ENCODE measurements around the gene SLC28A1. TPM values are rescaled to one million over a fixed set of nuclear protein-coding genes. Genes with fewer than 3 reads are reported as not detected.
"Not testable (repeated sequence)": the region's sequence is repeated elsewhere in the genome, so short reads cannot be mapped to it uniquely, and the experiment has no call there.

The SLC28A1 gene
- polyA plus RNA-seq, 3 donors from 2014 or later: not detected

- H3K27me3 Mint-ChIP-seq (ENCODE audit: low read depth in 3 of 3): peaks cover 0 to 2% (median 2%) of the 10 kb centered on the region in 3 donors
- peaks cover 7 to 13% of the 10 kb centered on the region in 2 donors for H3K4me1 Mint-ChIP-seq
- peak overlapping the region in 4 of 6 donors; percentile 4 to 85 (median 50) for H3K27ac Mint-ChIP-seq
- peak; percentile 17 to 30 (median 18) for DNase-seq
- peaks cover 0 to 3% (median 0%) of the 10 kb centered on the region in 6 donors for H3K9me3 Mint-ChIP-seq
- H3K4me3 Mint-ChIP-seq: peak overlapping the region in 1 of 5 donors; percentile 28
- peaks cover 0 to 3% (median 0%) of the 10 kb centered on the region in 3 donors for H3K36me3 Mint-ChIP-seq
Measured at GRCh38 chr15:84914909-84915605, 30.6 kb downstream of the SLC28A1 start.

DNA sequence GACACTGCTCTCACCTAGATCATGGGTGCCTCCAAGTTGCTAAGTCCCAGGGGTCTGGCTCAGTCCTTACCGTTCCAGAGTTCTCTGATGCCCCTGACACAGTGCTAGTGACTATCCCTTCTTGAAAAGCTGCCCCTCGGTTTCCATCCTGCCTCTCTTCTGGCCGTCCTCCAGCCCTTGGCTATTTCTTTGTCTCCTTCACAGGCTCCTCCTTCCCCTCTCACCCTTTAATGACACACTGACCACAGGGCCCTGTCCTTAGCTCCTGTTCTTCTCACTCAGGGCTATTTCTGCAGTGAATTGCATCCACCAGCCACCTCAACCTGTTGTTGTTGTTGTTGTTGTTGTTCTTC lies 31.1 kb downstream of the SLC28A1 start:
- no peak for DNase-seq
- Mint-ChIP-seq H3K27me3 (ENCODE audit: low read depth in 3 of 3) (peaks cover 0 to 2% (median 2%) of the 10 kb centered on the region in 3 donors), H3K36me3 (peaks cover 0 to 3% (median 0%) of the 10 kb centered on the region in 3 donors), H3K27ac (peak overlapping the region in 3 of 6 donors; percentile 4 to 54 (median 7)), H3K4me1 (peaks cover 7 to 13% of the 10 kb centered on the region in 2 donors), H3K9me3 (peaks cover 0 to 3% (median 0%) of the 10 kb centered on the region in 6 donors), H3K4me3 (peak overlapping the region in 2 of 5 donors; percentile 0 to 15)

GRCh38 chr15:84917452-84917851 lies 33.0 kb downstream of the SLC28A1 start:
- H3K27me3 Mint-ChIP-seq (ENCODE audit: low read depth in 3 of 3): peaks cover 0 to 2% (median 2%) of the 10 kb centered on the region in 3 donors
- peaks cover 0 to 3% (median 0%) of the 10 kb centered on the region in 6 donors for H3K9me3 Mint-ChIP-seq
- peaks cover 0 to 3% (median 0%) of the 10 kb centered on the region in 3 donors for H3K36me3 Mint-ChIP-seq
- no peak for DNase-seq
- H3K4me3 Mint-ChIP-seq: no peak overlapping the region
- H3K4me1 Mint-ChIP-seq: peaks cover 7 to 13% of the 10 kb centered on the region in 2 donors
- no peak overlapping the region for H3K27ac Mint-ChIP-seq

DNA sequence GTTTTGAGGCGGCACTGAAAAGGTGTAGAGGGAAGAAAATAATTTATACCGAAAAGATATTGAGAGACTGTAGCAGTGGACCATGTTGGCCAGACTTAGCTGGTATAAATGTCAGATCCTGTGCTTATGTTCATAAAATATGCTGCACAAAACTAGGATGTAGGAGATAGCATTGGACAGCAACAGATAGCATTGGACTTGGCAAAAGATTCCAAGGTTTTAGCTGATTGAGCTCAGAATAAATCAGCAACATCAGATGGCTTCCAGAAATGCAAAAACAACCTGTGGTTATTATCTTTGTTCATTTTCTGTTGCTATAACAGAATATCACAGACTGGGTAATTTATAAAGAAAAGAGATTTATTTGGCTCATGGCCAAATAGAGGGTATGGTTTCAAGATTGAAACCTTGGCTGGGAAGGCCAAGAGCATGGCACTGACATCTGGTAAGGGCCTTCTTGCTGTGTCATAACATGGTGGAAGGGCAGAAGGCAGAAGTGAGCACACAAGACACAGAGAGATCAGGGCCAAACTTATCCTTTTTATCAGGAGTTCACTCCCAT lies 34.7 kb downstream of the SLC28A1 start:
- H3K27me3 Mint-ChIP-seq (ENCODE audit: low read depth in 3 of 3): peaks cover 0 to 2% (median 2%) of the 10 kb centered on the region in 3 donors
- no peak for DNase-seq
- no peak overlapping the region for H3K27ac Mint-ChIP-seq

DNA sequence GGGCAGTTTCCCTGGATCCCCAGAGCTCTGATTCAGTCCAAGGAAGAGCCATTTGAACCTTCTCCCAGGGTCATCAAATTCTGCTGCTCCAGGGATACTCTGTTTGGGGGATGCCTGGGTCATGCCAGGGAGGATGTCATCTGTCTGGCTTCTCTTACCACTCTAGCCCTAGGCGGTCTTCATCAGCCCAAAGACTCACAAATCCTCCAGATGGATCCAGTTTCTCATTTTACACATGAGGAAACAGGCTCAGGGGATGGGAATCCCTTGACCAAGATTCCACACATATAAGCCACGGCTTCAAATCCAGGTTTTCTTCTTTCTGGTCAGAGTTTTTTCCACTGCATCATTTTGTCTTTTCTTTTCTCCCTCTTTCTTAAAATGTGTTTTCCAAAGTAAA lies 36.7 kb downstream of the SLC28A1 start:
- DNase-seq: no peak
- Mint-ChIP-seq H3K36me3 (no peaks in the 10 kb centered on the region), H3K4me3 (no peak overlapping the region), H3K27me3 (ENCODE audit: low read depth in 3 of 3) (peaks cover 0 to 2% (median 2%) of the 10 kb centered on the region in 3 donors), H3K27ac (no peak overlapping the region), H3K4me1 (no peaks in the 10 kb centered on the region), H3K9me3 (no peaks in the 10 kb centered on the region)

More for the DNA sequence above, 34.7 kb downstream of the SLC28A1 start:
- Mint-ChIP-seq H3K36me3 (peaks cover 0 to 3% (median 0%) of the 10 kb centered on the region in 3 donors), H3K4me1 (peaks cover 7 to 13% of the 10 kb centered on the region in 2 donors), H3K4me3 (no peak overlapping the region), H3K9me3 (peaks cover 0 to 3% (median 0%) of the 10 kb centered on the region in 6 donors)

GRCh38 chr15:84922530-84922929 lies 38.1 kb downstream of the SLC28A1 start:
- Mint-ChIP-seq H3K36me3 (no peaks in the 10 kb centered on the region), H3K4me3 (no peak overlapping the region), H3K4me1 (no peaks in the 10 kb centered on the region), H3K27ac (no peak overlapping the region), H3K9me3 (no peaks in the 10 kb centered on the region), H3K27me3 (ENCODE audit: low read depth in 3 of 3) (peaks cover 0 to 2% (median 2%) of the 10 kb centered on the region in 3 donors)
- DNase-seq: no peak

DNA sequence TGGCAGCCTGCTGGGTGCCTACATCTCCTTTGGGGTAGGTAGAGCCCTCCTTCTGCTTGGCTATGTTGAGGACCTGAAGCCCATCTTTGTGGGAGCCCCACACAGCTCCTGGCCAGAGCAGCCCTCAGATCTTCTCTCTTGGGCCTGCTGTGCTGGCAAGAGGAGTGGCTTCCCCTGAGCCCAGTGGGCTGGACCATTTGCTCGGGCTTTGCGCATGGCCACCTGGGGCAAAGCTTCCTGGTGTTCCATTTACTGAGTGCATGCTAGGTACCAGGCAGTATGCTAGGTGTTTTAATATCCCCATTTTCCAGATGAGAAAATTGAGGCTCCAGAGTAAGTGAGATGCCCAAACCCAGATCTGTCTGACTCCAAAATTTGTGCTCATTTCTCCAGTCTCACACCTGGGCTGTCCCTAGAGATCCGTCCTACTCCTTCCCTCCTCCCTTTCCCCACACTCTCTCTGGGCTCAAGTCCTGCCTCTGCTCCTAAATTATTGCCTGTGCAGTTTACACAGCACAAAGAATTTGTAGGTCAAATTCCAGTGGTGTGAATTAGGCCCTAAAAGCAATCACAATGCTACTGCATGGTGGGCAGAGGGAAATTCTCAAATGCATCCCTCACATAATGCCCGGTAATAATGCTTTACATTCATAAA lies 39.7 kb downstream of the SLC28A1 start:
- DNase-seq: no peak
- Mint-ChIP-seq H3K9me3 (no peaks in the 10 kb centered on the region), H3K4me1 (no peaks in the 10 kb centered on the region), H3K27ac (no peak overlapping the region), H3K4me3 (no peak overlapping the region), H3K36me3 (no peaks in the 10 kb centered on the region), H3K27me3 (ENCODE audit: low read depth in 3 of 3) (peaks cover 0 to 2% (median 1%) of the 10 kb centered on the region in 3 donors)

- not testable (repeated sequence) for H3K36me3 Mint-ChIP-seq; H3K27me3 Mint-ChIP-seq (ENCODE audit: low read depth in 3 of 3); H3K9me3 Mint-ChIP-seq; DNase-seq; H3K4me1 Mint-ChIP-seq; H3K4me3 Mint-ChIP-seq; H3K27ac Mint-ChIP-seq
Measured at GRCh38 chr15:84924821-84925569, 40.5 kb downstream of the SLC28A1 start.

DNA sequence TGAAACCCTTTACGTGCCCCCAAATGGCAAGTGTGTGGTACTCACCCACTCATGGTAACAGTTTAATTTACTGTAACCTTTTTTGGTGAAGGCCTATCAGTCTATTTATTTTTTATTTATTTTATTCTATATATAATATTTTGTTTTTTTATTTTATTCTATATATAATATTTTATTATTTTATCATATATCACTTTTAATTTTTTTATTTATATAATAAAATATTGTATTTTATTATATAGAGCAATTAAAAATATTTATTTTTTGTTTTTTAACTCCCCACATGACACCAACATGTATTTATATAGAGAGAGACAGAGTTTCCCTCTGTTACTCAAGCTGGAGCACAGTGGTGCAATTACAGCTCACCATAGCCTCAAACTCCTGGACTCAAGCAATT lies 41.4 kb downstream of the SLC28A1 start:
- peaks cover 0 to 2% (median 2%) of the 10 kb centered on the region in 3 donors for H3K27me3 Mint-ChIP-seq (ENCODE audit: low read depth in 3 of 3)
- H3K36me3 Mint-ChIP-seq: no peaks in the 10 kb centered on the region
- H3K4me1 Mint-ChIP-seq: no peaks in the 10 kb centered on the region
- no peak for DNase-seq
- no peak overlapping the region for H3K4me3 Mint-ChIP-seq
- H3K9me3 Mint-ChIP-seq: no peaks in the 10 kb centered on the region
- no peak overlapping the region for H3K27ac Mint-ChIP-seq

- no peaks in the 10 kb centered on the region for H3K36me3 Mint-ChIP-seq
- H3K27ac Mint-ChIP-seq: no peak overlapping the region
- peaks cover 0 to 2% (median 0%) of the 10 kb centered on the region in 3 donors for H3K27me3 Mint-ChIP-seq (ENCODE audit: low read depth in 3 of 3)
- H3K4me1 Mint-ChIP-seq: no peaks in the 10 kb centered on the region
- H3K9me3 Mint-ChIP-seq: no peaks in the 10 kb centered on the region
- DNase-seq: no peak
- no peak overlapping the region for H3K4me3 Mint-ChIP-seq
Measured at GRCh38 chr15:84926491-84927230, 42.2 kb downstream of the SLC28A1 start.

- H3K27ac Mint-ChIP-seq: no peak overlapping the region
- H3K4me3 Mint-ChIP-seq: no peak overlapping the region
- no peaks in the 10 kb centered on the region for H3K36me3 Mint-ChIP-seq
- no peaks in the 10 kb centered on the region for H3K9me3 Mint-ChIP-seq
- no peak for DNase-seq
- H3K27me3 Mint-ChIP-seq (ENCODE audit: low read depth in 3 of 3): peaks cover 0 to 2% (median 0%) of the 10 kb centered on the region in 3 donors
- H3K4me1 Mint-ChIP-seq: no peaks in the 10 kb centered on the region
Measured at GRCh38 chr15:84928843-84929168, 44.3 kb downstream of the SLC28A1 start.

DNA sequence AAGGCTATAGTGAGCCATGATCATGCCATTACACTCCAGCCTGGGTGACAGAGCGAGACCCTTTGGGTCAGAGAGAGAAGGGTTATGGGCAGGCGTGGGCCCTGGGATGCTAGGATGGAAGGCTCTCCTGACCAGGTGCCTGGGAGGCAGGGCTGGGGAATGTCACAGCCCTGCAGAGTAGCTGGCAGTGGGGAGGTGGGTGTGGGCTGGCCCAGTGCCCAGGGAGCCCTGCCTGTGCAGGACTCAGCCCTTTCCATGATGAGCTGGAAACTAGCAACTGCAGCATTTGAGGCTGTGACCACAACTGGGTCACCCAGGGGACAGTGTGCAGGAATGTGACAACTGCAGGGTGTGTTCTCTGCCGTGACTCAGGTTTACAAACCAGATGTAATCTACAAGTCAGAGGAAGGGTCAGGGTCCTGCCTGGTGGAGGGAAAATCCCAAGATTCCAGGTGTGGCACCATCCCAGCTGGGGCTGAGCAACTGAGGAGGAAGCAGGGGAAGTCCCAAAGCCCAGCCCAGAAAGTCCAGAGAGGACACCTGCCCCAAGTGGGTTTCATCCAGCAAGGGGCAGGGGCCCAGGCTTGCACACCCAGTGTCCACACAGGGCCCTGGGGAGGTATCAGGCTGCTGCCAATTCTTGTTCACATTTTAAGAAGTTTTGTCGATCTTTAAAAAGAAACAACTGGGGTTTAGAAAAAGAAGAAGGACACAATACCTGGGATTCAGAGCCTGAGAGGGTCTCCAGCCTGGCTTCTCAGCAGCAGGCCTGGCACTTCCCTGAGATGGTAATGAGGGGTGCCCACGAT lies 45.5 kb downstream of the SLC28A1 start:
- DNase-seq: no peak
- no peak overlapping the region for H3K4me3 Mint-ChIP-seq
- H3K27ac Mint-ChIP-seq: no peak overlapping the region
- peaks cover 0 to 2% (median 0%) of the 10 kb centered on the region in 3 donors for H3K27me3 Mint-ChIP-seq (ENCODE audit: low read depth in 3 of 3)
- H3K36me3 Mint-ChIP-seq: no peaks in the 10 kb centered on the region
- no peaks in the 10 kb centered on the region for H3K4me1 Mint-ChIP-seq
- no peaks in the 10 kb centered on the region for H3K9me3 Mint-ChIP-seq

Measured in immature natural killer cell (primary cell).